Panc1 (cell line): ENCODE data around the gene ASCC1.

Experiments
- CTCF ChIP-seq: fragments of 450-650 bp; IDR thresholded peaks from 2 replicates; pipeline ENCODE4 v1.5.1; 2017; ENCODE audit warnings: mild to moderate bottlenecking
- POLR2AphosphoS5 ChIP-seq: IDR thresholded peaks from 2 replicates; pipeline ENCODE4 v1.6.1; 2012; ENCODE audit warnings: mild to moderate bottlenecking, low read depth, low read length, moderate library complexity
- REST ChIP-seq, 2 experiments: IDR thresholded peaks; 2 replicates each; pipeline ENCODE4 v1.6.1; 2011 to 2012; ENCODE audit warnings: low read depth in 2 of 2, control low read depth in 1 of 2, low read length in 1 of 2, mild to moderate bottlenecking in 1 of 2, moderate library complexity in 1 of 2; ENCODE audit not compliant: insufficient read depth in 1 of 2
- SIN3A ChIP-seq: IDR thresholded peaks from 2 replicates; pipeline ENCODE4 v1.6.1; 2012; ENCODE audit warnings: low read depth, mild to moderate bottlenecking, low read length, moderate library complexity, borderline replicate concordance; ENCODE audit not compliant: insufficient read depth
- TCF7L2 ChIP-seq: IDR thresholded peaks from 2 replicates; pipeline ENCODE4 v1.6.1; 2011; ENCODE audit warnings: mild to moderate bottlenecking, low read depth, low read length, inconsistent platforms

- no peak for TF ChIP-seq CTCF
- TF ChIP-seq POLR2AphosphoS5: no peak
- TF ChIP-seq TCF7L2: no peak
- no peak for TF ChIP-seq SIN3A
- no peak for TF ChIP-seq REST (IDR thresholded peaks at IDR 0.05; ENCODE audit: insufficient read depth in 1 of 2, low read depth in 2 of 2, low read length in 1 of 2)
Measured at GRCh38 chr10:72200883-72201282, 15.2 kb downstream of the ASCC1 start.
